Suprapubic skin (tissue), 4 donors: Measurements from ENCODE around the gene WDTC1. TPM values are rescaled to one million over a fixed set of nuclear protein-coding genes. Genes with fewer than 3 reads are reported as not detected.

Source experiments
- DNase-seq, 2 donors: peaks; one replicate each; pipeline ENCODE4 v3.0.0-alpha.2; 2019; ENCODE audit warnings: low spot score in 2 of 2
- H3K27ac ChIP-seq: fragments of 200-600 bp; sonication (generic); one replicate; pipeline ENCODE4 v1.5.1; 2019
- H3K27me3 ChIP-seq: fragments of 200-600 bp; sonication (generic); one replicate; pipeline ENCODE4 v1.5.1; 2019
- H3K36me3 ChIP-seq: fragments of 200-600 bp; sonication (generic); one replicate; pipeline ENCODE4 v1.5.1; 2019
- H3K4me1 ChIP-seq: fragments of 200-600 bp; sonication (generic); one replicate; pipeline ENCODE4 v1.5.1; 2019
- H3K4me3 ChIP-seq: fragments of 200-600 bp; sonication (generic); one replicate; pipeline ENCODE4 v1.5.1; 2019; ENCODE audit warnings: mild to moderate bottlenecking
- H3K9me3 ChIP-seq: fragments of 200-600 bp; sonication (generic); one replicate; pipeline ENCODE4 v1.5.1; 2019
- EP300 ChIP-seq: sonication (generic); formaldehyde crosslinking; IDR thresholded peaks from one replicate; pipeline ENCODE4 v1.6.1; 2017; ENCODE audit warnings: antibody characterized with exemption
- POLR2A ChIP-seq, 2 donors: fragments of 450-650 bp; IDR thresholded peaks; one replicate each; pipeline ENCODE4 v1.6.1; 2017; ENCODE audit warnings: antibody characterized with exemption in 2 of 2, mild to moderate bottlenecking in 2 of 2, moderate library complexity in 2 of 2
- POLR2AphosphoS5 ChIP-seq, 3 donors: sonication (generic); formaldehyde crosslinking; IDR thresholded peaks; one replicate each; pipeline ENCODE4 v1.6.1; 2017; ENCODE audit warnings: antibody characterized with exemption in 3 of 3
- WGBS: methylation state at CpG from one replicate; pipeline ENCODE4 v1.1.5; 2018; 5-methylcytosine and 5-hydroxymethylcytosine counted together
- total RNA-seq, 4 donors: library from RNA; depleted of rRNA; stranded (reverse); fragments of >200 nt; gene quantifications; one replicate each; pipeline ENCODE4 v1.1.0, GENCODE V29; 2016
- TF ChIP-seq, protein P1 (sequence below), 2 donors: fragments of 200-600 bp in 1 of 2; fragments of 450-650 bp in 1 of 2; sonication (generic) in 1 of 2; IDR thresholded peaks; one replicate each; pipeline ENCODE4 v1.5.1; 2016 to 2019; ENCODE audit warnings: antibody characterized with exemption in 2 of 2, mild to moderate bottlenecking in 1 of 2, moderate library complexity in 1 of 2

WDTC1 gene
- total RNA-seq, 4 donors from 2014 or later = 59.6 to 69.7 (median 64.5) TPM

DNA sequence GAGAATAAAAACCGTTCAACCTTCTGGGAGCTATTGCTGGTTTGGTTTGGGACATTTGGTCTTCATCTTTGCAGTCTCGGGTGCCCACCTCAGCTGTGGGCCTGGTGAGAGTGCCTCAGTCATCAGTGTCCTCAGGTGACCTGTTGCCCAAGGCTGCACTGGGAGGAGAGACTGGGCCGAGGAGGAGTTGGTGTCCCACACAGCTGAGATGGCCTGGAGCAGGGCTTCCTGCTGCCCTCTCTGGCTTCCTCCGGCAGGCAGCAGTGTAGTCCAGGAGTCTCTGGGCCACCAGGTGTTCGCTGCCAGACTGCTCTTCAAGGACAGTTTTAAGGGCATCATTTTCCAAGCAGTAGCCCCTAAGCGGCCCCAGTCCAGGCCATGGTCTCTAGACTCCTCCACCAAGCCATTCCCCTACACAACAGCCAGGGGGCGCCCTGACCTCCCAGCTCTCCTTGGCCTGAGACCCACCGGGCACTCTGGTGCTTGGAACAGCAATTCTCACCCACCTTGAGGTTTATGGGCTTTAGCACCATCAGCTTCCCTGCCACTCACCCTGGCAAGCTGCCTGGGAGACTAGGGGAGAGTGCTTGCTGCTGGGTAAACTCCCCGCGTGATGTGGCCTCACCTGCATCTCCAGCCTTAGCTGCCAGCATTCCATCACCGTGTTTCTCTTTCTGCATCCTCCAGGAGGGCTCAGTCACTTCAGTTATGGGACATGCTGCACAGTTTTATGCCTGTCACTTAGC, 98.3 kb downstream of the WDTC1 start:
- TF ChIP-seq EP300 (no peak), POLR2A (IDR thresholded peaks at IDR 0.05) (no peak), POLR2AphosphoS5 (IDR thresholded peaks at IDR 0.05) (no peak)
- TF ChIP-seq, protein P1, sequence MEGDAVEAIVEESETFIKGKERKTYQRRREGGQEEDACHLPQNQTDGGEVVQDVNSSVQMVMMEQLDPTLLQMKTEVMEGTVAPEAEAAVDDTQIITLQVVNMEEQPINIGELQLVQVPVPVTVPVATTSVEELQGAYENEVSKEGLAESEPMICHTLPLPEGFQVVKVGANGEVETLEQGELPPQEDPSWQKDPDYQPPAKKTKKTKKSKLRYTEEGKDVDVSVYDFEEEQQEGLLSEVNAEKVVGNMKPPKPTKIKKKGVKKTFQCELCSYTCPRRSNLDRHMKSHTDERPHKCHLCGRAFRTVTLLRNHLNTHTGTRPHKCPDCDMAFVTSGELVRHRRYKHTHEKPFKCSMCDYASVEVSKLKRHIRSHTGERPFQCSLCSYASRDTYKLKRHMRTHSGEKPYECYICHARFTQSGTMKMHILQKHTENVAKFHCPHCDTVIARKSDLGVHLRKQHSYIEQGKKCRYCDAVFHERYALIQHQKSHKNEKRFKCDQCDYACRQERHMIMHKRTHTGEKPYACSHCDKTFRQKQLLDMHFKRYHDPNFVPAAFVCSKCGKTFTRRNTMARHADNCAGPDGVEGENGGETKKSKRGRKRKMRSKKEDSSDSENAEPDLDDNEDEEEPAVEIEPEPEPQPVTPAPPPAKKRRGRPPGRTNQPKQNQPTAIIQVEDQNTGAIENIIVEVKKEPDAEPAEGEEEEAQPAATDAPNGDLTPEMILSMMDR (IDR thresholded peaks at IDR 0.05) = peak; percentile 61 to 88
- Histone ChIP-seq H3K36me3 (peaks cover 67% of the 10 kb centered on the region), H3K4me3 (no peak overlapping the region), H3K27me3 (no peaks in the 10 kb centered on the region), H3K27ac (no peak overlapping the region), H3K4me1 (peaks cover 3% of the 10 kb centered on the region), H3K9me3 (no peaks in the 10 kb centered on the region)
- DNase-seq = no peak
- WGBS = 61% methylated on average over 8 of the region's 11 CpGs

DNA sequence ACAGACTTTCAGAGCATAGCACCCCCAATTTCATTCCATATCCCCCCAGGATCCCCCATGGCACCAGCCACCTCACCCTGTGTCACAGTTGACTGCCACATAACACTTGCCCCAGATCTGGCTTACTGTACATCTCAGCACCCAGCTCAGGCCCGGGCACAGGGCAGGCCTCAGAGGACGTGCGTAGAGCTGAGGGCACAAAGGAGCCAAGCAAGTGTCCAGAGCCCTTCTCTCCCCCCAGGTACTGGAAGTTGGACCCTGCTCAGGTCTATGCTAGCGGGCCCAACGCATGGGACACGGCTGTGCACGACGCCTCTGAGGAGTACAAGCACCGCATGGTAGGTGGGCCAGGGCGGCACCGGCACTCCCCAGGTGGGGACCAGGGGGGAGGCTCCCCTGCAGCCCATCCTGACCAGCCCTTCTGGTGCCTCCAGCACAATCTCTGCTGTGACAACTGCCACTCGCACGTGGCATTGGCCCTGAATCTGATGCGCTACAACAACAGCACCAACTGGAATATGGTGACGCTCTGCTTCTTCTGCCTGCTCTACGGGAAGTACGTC, 99.4 kb downstream of the WDTC1 start:
- H3K9me3 ChIP-seq = no peaks in the 10 kb centered on the region
- no peak for TF ChIP-seq EP300
- TF ChIP-seq, protein P1 (IDR thresholded peaks at IDR 0.05) = no peak
- no peak for TF ChIP-seq POLR2AphosphoS5 (IDR thresholded peaks at IDR 0.05)
- TF ChIP-seq POLR2A (IDR thresholded peaks at IDR 0.05) = no peak
- no peak overlapping the region for H3K4me3 ChIP-seq
- H3K4me1 ChIP-seq = peaks cover 3% of the 10 kb centered on the region
- H3K27me3 ChIP-seq = no peaks in the 10 kb centered on the region
- no peak overlapping the region for H3K27ac ChIP-seq
- no peak for DNase-seq
- 98% methylated on average over 11 of the region's 17 CpGs for WGBS
- peaks cover 63% of the 10 kb centered on the region for H3K36me3 ChIP-seq

DNA sequence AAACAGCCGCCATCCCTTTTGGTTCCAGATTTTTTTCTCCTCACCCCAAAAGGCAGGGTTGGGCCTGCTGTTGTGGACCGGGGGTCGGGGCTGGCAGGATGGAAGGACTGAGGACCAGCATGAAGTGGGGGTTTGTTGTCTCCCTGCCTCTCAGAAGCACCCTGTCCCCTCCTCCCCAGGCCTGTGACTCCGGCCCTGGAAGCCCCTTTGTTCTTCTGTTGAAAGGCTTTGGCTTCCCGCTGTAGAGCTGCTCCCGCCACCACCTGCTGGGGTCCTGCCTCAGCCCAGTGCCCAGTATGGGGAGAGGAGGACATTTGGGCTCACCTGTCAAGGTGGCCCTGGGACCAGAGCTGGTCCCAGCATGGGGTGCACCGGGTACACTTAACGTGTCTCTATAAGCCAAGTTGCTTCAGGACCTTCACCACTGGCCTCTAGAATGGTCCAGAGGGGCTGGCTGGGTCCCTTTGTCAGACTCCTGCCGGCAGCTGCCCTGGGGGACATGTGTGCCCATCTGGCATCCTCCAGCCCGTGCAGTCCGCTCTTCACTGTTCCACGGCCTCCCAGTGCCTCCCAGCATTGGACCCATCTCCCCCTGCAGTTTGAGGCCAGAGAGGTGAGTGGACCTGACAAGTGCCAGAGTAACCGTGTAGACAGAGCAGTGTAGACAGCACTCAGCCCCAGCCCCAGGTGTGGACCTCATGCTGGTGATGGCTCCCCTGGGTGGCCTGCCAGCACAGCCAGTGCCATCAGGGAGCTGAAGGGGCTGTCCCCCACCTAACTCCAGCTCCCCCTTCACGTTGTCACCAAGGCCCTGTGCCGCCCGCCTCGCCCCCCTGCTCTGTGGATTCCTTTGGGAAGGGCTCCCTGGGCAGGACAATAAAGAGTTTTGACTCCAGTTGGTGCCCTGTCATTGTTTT, 101.3 kb downstream of the WDTC1 start:
- Histone ChIP-seq H3K4me3 (no peak overlapping the region), H3K27me3 (no peaks in the 10 kb centered on the region), H3K36me3 (peaks cover 58% of the 10 kb centered on the region), H3K27ac (no peak overlapping the region), H3K9me3 (no peaks in the 10 kb centered on the region), H3K4me1 (peaks cover 6% of the 10 kb centered on the region)
- no peak for DNase-seq
- TF ChIP-seq EP300 (no peak), POLR2A (IDR thresholded peaks at IDR 0.05) (no peak), POLR2AphosphoS5 (IDR thresholded peaks at IDR 0.05) (no peak)
- TF ChIP-seq, protein P1 (IDR thresholded peaks at IDR 0.05) = no peak
- WGBS = 89% methylated on average over 15 of the region's 17 CpGs

DNA sequence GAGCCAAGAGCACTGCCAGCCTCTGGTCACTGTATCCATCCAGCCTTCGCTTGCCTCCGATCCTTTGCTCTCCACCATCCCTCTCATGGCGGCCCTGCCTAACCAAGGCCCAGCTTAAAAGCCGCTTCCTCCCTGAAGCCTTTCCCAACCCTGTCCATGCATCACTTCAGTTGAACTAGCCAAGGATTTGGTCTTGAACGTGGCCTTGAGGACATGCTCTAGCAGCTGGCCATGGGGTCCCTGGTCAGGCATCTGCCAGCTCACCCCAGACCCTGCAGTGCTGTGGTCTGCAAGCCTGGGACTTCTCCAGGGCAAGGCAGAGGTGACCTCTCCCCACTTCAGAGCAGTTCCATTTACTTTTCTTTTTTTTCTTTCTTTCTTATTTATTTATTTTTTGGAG, 102.3 kb downstream of the WDTC1 start:
- H3K4me3 ChIP-seq = no peak overlapping the region
- 91% methylated on average over 5 of the region's 5 CpGs for WGBS
- H3K36me3 ChIP-seq = peaks cover 48% of the 10 kb centered on the region
- H3K27me3 ChIP-seq = no peaks in the 10 kb centered on the region
- no peak overlapping the region for H3K27ac ChIP-seq
- H3K4me1 ChIP-seq = peaks cover 15% of the 10 kb centered on the region
- no peaks in the 10 kb centered on the region for H3K9me3 ChIP-seq
- no peak for TF ChIP-seq POLR2AphosphoS5 (IDR thresholded peaks at IDR 0.05)
- TF ChIP-seq EP300 = no peak
- no peak for TF ChIP-seq POLR2A (IDR thresholded peaks at IDR 0.05)
- TF ChIP-seq, protein P1 (IDR thresholded peaks at IDR 0.05) = no peak
- DNase-seq = no peak
